HCT116 (cell line): ENCODE results near the gene HDLBP. TPM values are rescaled to one million over a fixed set of nuclear protein-coding genes. Genes with fewer than 3 reads are reported as not detected.

Experiments used
- ATAC-seq: fragments of 200-7000 bp; cut with Tn5 transposase; 2 replicates; pipeline ENCODE4 v1.9.1; 2020; ENCODE audit warnings: mild to moderate bottlenecking, moderate library complexity
- BruUV-seq: library from RNA; stranded (reverse); fragments of 400-500 nt; replicated peaks from 2 replicates; lab custom pipeline; 2021; lab: Mats Ljungman, UMichigan
- CTCF ChIA-PET: fragments of 300-600 bp; sonication (Branson Sonifier 250); formaldehyde crosslinking; loops from one replicate; lab custom pipeline; 2021; ENCODE audit warnings: antibody characterized with exemption; lab: Charles Lee
- POLR2A ChIA-PET: fragments of 300-600, 350-600 bp; sonication (Branson Sonifier 250); formaldehyde crosslinking; loops from one replicate; lab custom pipeline; 2021; ENCODE audit warnings: antibody characterized with exemption; lab: Charles Lee
- RAD21 ChIA-PET, 2 experiments: fragments of 300-600 bp; sonication (Branson Sonifier 250); formaldehyde crosslinking; loops; one replicate each; lab custom pipeline; 2023; ENCODE audit warnings: low total read pairs in 2 of 2; ENCODE audit not compliant: uncharacterized antibody in 2 of 2, unreplicated experiment in 2 of 2, low non-redundant PET in 1 of 2; lab: Charles Lee
- DNase-seq: peaks from one replicate; pipeline ENCODE4 v3.0.0-alpha.2; 2010; ENCODE audit warnings: low read depth, low spot score
- H2AFZ ChIP-seq: fragments of 200-600 bp; shearing (Covaris generic), sonication (generic); 2 replicates; pipeline ENCODE4 v1.6.1; 2017; ENCODE audit warnings: low read depth, mixed run types, mixed read lengths, antibody characterized with exemption, low read length; ENCODE audit not compliant: poor library complexity, severe bottlenecking
- H3K27ac ChIP-seq: 2 replicates; pipeline ENCODE4 v1.5.1; 2012; ENCODE audit warnings: low read depth, low read length
- H3K27me3 ChIP-seq: fragments of 200-600 bp; sonication (generic); 2 replicates; pipeline ENCODE4 v1.6.1; 2016; ENCODE audit warnings: mixed run types, low read length, mixed read lengths; ENCODE audit not compliant: insufficient read depth
- H3K36me3 ChIP-seq, 2 experiments: fragments of 200-500 bp in 1 of 2; fragments of 200-600 bp in 1 of 2; sonication (Bioruptor generic) in 1 of 2; sonication (generic) in 1 of 2; 2 replicates each; pipeline versions ENCODE4 v1.5.1 to v1.6.1; 2014 to 2016; ENCODE audit warnings: low read length in 2 of 2, inconsistent platforms in 1 of 2, mixed read lengths in 1 of 2, mixed run types in 1 of 2; ENCODE audit not compliant: insufficient read depth in 2 of 2, control insufficient read depth in 1 of 2
- H3K4me1 ChIP-seq, 2 experiments: fragments of 200-600 bp in 1 of 2; sonication (generic) in 1 of 2; 2 replicates each; pipeline versions ENCODE4 v1.5.1 to v1.6.1; 2012 to 2017; ENCODE audit warnings: low read length in 2 of 2, inconsistent platforms in 1 of 2, mild to moderate bottlenecking in 1 of 2, mixed read lengths in 1 of 2, mixed run types in 1 of 2, moderate library complexity in 1 of 2; ENCODE audit not compliant: insufficient read depth in 2 of 2, control insufficient read depth in 1 of 2
- H3K4me2 ChIP-seq: fragments of 200-600 bp; sonication (generic); 2 replicates; pipeline ENCODE4 v1.6.1; 2017; ENCODE audit warnings: mixed run types, low read length, mixed read lengths
- H3K4me3 ChIP-seq, 2 experiments: fragments of 200-600 bp in 1 of 2; sonication (generic) in 1 of 2; replicated peaks in 1 of 2; 2 replicates each; pipeline ENCODE4 v1.5.1; 2011 to 2016; ENCODE audit warnings: low read length in 2 of 2, control low read depth in 1 of 2, low read depth in 1 of 2, mild to moderate bottlenecking in 1 of 2, mixed read lengths in 1 of 2, mixed run types in 1 of 2
- H3K79me2 ChIP-seq: fragments of 200-600 bp; sonication (generic); 2 replicates; pipeline ENCODE4 v1.6.1; 2017; ENCODE audit warnings: mild to moderate bottlenecking, mixed run types, low read length, moderate library complexity, mixed read lengths; ENCODE audit not compliant: insufficient read depth
- H3K9ac ChIP-seq: fragments of 200-600 bp; sonication (generic); 2 replicates; pipeline ENCODE4 v1.6.1; 2016; ENCODE audit warnings: low read length, mixed read lengths
- H3K9me2 ChIP-seq: fragments of 200-600 bp; sonication (generic), shearing (Covaris generic); 2 replicates; pipeline ENCODE4 v1.6.1; 2017; ENCODE audit warnings: mixed run types, mild to moderate bottlenecking, moderate library complexity; ENCODE audit not compliant: insufficient read depth
- H3K9me3 ChIP-seq, 2 experiments: fragments of 200-500 bp in 1 of 2; fragments of 200-600 bp in 1 of 2; sonication (Bioruptor generic) in 1 of 2; sonication (generic) in 1 of 2; 2 replicates each; pipeline ENCODE4 v1.6.1; 2014 to 2017; ENCODE audit warnings: low read length in 2 of 2, mixed read lengths in 2 of 2, inconsistent platforms in 1 of 2, low read depth in 1 of 2, mild to moderate bottlenecking in 1 of 2, mixed run types in 1 of 2, moderate library complexity in 1 of 2; ENCODE audit not compliant: control insufficient read depth in 1 of 2, insufficient read depth in 1 of 2
- H4K20me1 ChIP-seq: fragments of 200-600 bp; sonication (generic), shearing (Covaris generic); 2 replicates; pipeline ENCODE4 v1.6.1; 2017; ENCODE audit warnings: mixed run types, mild to moderate bottlenecking, moderate library complexity; ENCODE audit not compliant: insufficient read depth
- CBX3 ChIP-seq: IDR thresholded peaks from 2 replicates; pipeline ENCODE4 v1.6.1; 2012; ENCODE audit warnings: low read depth
- EGR1 ChIP-seq: IDR thresholded peaks from 2 replicates; pipeline ENCODE4 v1.6.1; 2012; ENCODE audit warnings: low read depth
- FOSL1 ChIP-seq: IDR thresholded peaks from 2 replicates; pipeline ENCODE4 v1.6.1; 2012; ENCODE audit warnings: low read depth
- JUND ChIP-seq: IDR thresholded peaks from 2 replicates; pipeline ENCODE4 v1.6.1; 2012
- POLR2A ChIP-seq: IDR thresholded peaks from 2 replicates; pipeline ENCODE4 v1.7.0; 2011; ENCODE audit warnings: borderline replicate concordance; ENCODE audit not compliant: insufficient read depth, insufficient read length; ENCODE audit errors: extremely low read depth
- POLR2AphosphoS5 ChIP-seq: IDR thresholded peaks from 2 replicates; pipeline ENCODE4 v1.6.1; 2011; ENCODE audit warnings: mild to moderate bottlenecking, low read depth, low read length, moderate library complexity
- RAD21 ChIP-seq: IDR thresholded peaks from 2 replicates; pipeline ENCODE4 v1.6.1; 2012; ENCODE audit warnings: low read depth, mild to moderate bottlenecking
- REST ChIP-seq: IDR thresholded peaks from 2 replicates; pipeline ENCODE4 v1.6.1; 2012; ENCODE audit warnings: low read depth
- SIN3A ChIP-seq: IDR thresholded peaks from 2 replicates; pipeline ENCODE4 v1.6.1; 2012; ENCODE audit warnings: low read depth
- SP1 ChIP-seq: IDR thresholded peaks from 2 replicates; pipeline ENCODE4 v1.6.1; 2012; ENCODE audit warnings: low read depth
- TCF7L2 ChIP-seq: IDR thresholded peaks from 2 replicates; pipeline ENCODE4 v1.7.0; 2011; ENCODE audit warnings: borderline replicate concordance, inconsistent platforms; ENCODE audit not compliant: insufficient read depth, insufficient read length; ENCODE audit errors: extremely low read depth
- YY1 ChIP-seq: IDR thresholded peaks from 2 replicates; pipeline ENCODE4 v1.6.1; 2011; ENCODE audit warnings: low read length, low read depth, moderate library complexity, mild to moderate bottlenecking; ENCODE audit not compliant: insufficient replicate concordance; ENCODE audit errors: extremely low read depth
- ZNF274 ChIP-seq: fragments of 200-500 bp; sonication (Bioruptor generic); IDR thresholded peaks from 2 replicates; pipeline ENCODE4 v1.6.1; 2014; ENCODE audit warnings: mild to moderate bottlenecking, low read depth, low read length, inconsistent platforms
- intact Hi-C: fragments of 100-400 bp; cut with micrococcal nuclease; formaldehyde crosslinking; loops from 2 replicates; pipeline ENCODE4 v1.10.0; 2022
- total RNA-seq: library from RNA; stranded (reverse); gene quantifications from one replicate; pipeline ENCODE4 v1.2.1, GENCODE V29; 2021; ENCODE audit not compliant: unreplicated experiment
- TF ChIP-seq, protein P1 (sequence below): IDR thresholded peaks from 2 replicates; pipeline ENCODE4 v1.6.1; 2012
- TF ChIP-seq, protein P2 (sequence below), 3 experiments: fragments of 200-600 bp in 1 of 3; sonication (generic) in 1 of 3; IDR thresholded peaks in 2 of 3; conservative IDR thresholded peaks in 1 of 3; 2 replicates each; pipeline ENCODE4 v1.5.1; 2012 to 2017; ENCODE audit warnings: low read depth in 2 of 3, low read length in 2 of 3, antibody characterized with exemption in 1 of 3, borderline replicate concordance in 1 of 3, control low read depth in 1 of 3, mild to moderate bottlenecking in 1 of 3, mixed read lengths in 1 of 3, mixed run types in 1 of 3, moderate library complexity in 1 of 3; ENCODE audit not compliant: insufficient read depth in 1 of 3
- TF ChIP-seq, protein P3 (sequence below): IDR thresholded peaks from 2 replicates; pipeline ENCODE4 v1.6.1; 2011; ENCODE audit warnings: mild to moderate bottlenecking, low read length, moderate library complexity; ENCODE audit not compliant: insufficient replicate concordance; ENCODE audit errors: extremely low read depth

HDLBP gene
- total RNA-seq, 1 experiment from 2014 or later: 462 TPM

- intact Hi-C loops: no loop called here
These were observed 13.4 kb downstream of the HDLBP start for GRCh38 chr2:241302083-241302482.

More at GRCh38 chr2:241302083-241302482, 13.4 kb downstream of the HDLBP start:
- no peaks in the 10 kb centered on the region for H3K4me1 ChIP-seq
- H3K4me2 ChIP-seq: no peak overlapping the region
- peaks cover 98% of the 10 kb centered on the region for H3K79me2 ChIP-seq
- H4K20me1 ChIP-seq: peaks cover 36% of the 10 kb centered on the region; the same call in 1 of the 2 replicates
- ATAC-seq: no peak
- H2AFZ ChIP-seq: no peak overlapping the region
- no TSS peak for BruUV-seq
- no peaks in the 10 kb centered on the region for H3K27me3 ChIP-seq
- no peaks in the 10 kb centered on the region for H3K9me3 ChIP-seq
- no peak for TF ChIP-seq EGR1
- no peak for TF ChIP-seq SIN3A
- TF ChIP-seq RAD21: no peak
- no peak for TF ChIP-seq CBX3
- TF ChIP-seq, protein P1, sequence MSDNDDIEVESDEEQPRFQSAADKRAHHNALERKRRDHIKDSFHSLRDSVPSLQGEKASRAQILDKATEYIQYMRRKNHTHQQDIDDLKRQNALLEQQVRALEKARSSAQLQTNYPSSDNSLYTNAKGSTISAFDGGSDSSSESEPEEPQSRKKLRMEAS: no peak
- no peak for TF ChIP-seq POLR2A
- no peak for TF ChIP-seq FOSL1
- no peak for TF ChIP-seq TCF7L2
- no peak for TF ChIP-seq REST
- no peak for TF ChIP-seq JUND
- no peak for TF ChIP-seq POLR2AphosphoS5
- TF ChIP-seq, protein P2, sequence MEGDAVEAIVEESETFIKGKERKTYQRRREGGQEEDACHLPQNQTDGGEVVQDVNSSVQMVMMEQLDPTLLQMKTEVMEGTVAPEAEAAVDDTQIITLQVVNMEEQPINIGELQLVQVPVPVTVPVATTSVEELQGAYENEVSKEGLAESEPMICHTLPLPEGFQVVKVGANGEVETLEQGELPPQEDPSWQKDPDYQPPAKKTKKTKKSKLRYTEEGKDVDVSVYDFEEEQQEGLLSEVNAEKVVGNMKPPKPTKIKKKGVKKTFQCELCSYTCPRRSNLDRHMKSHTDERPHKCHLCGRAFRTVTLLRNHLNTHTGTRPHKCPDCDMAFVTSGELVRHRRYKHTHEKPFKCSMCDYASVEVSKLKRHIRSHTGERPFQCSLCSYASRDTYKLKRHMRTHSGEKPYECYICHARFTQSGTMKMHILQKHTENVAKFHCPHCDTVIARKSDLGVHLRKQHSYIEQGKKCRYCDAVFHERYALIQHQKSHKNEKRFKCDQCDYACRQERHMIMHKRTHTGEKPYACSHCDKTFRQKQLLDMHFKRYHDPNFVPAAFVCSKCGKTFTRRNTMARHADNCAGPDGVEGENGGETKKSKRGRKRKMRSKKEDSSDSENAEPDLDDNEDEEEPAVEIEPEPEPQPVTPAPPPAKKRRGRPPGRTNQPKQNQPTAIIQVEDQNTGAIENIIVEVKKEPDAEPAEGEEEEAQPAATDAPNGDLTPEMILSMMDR (IDR thresholded peaks at IDR 0.05 in 2 of 3, conservative IDR thresholded peaks at IDR 0.05 in 1 of 3; ENCODE audit: borderline replicate concordance in 1 of 3, insufficient read depth in 1 of 3, low read depth in 2 of 3, low read length in 2 of 3): no peak
- TF ChIP-seq SP1: no peak
- TF ChIP-seq, protein P3, sequence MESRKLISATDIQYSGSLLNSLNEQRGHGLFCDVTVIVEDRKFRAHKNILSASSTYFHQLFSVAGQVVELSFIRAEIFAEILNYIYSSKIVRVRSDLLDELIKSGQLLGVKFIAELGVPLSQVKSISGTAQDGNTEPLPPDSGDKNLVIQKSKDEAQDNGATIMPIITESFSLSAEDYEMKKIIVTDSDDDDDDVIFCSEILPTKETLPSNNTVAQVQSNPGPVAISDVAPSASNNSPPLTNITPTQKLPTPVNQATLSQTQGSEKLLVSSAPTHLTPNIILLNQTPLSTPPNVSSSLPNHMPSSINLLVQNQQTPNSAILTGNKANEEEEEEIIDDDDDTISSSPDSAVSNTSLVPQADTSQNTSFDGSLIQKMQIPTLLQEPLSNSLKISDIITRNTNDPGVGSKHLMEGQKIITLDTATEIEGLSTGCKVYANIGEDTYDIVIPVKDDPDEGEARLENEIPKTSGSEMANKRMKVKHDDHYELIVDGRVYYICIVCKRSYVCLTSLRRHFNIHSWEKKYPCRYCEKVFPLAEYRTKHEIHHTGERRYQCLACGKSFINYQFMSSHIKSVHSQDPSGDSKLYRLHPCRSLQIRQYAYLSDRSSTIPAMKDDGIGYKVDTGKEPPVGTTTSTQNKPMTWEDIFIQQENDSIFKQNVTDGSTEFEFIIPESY: no peak
- TF ChIP-seq YY1: no peak
- no peak for TF ChIP-seq ZNF274
- no peak overlapping the region for H3K27ac ChIP-seq
- no peak for DNase-seq
- ChIA-PET CTCF (no interaction called here), RAD21 (no interaction called here), POLR2A (interaction anchor here (4.0 kb wide), 1 partner anchor 13 kb away, joined by 13 read pairs; the partner anchor contains the start of genes HDLBP and SEPTIN2)
- no peaks in the 10 kb centered on the region for H3K36me3 ChIP-seq
- no peak overlapping the region for H3K9ac ChIP-seq
- no peak overlapping the region for H3K4me3 ChIP-seq
- H3K9me2 ChIP-seq: no peaks in the 10 kb centered on the region
